HG02870 (cell line): ENCODE measurements around the gene SERPINB5.
"Not testable (repeated sequence)": the region's sequence is repeated elsewhere in the genome, so short reads cannot be mapped to it uniquely, and the experiment has no call there.

Source experiments
- ATAC-seq: cut with Tn5 transposase; IDR thresholded peaks from one replicate; pipeline ENCODE4 v1.9.1; 2021; ENCODE audit warnings: mild to moderate bottlenecking, moderate library complexity; ENCODE audit not compliant: unreplicated experiment

SERPINB5 gene

GRCh38 chr18:63476668-63477067 is at the start of gene SERPINB5:
TSS of gene SERPINB5 (plus strand) at chr18:63476958. CDS start at chr18:63484429, 7,471 bp downstream.
- no peak for ATAC-seq

GRCh38 chr18:63427558-63427957 is 49.2 kb upstream of the SERPINB5 start:
- no peak for ATAC-seq

- ATAC-seq = no peak
Measured at GRCh38 chr18:63430526-63430925, 46.2 kb upstream of the SERPINB5 start.

GRCh38 chr18:63431180-63431579 is 45.6 kb upstream of the SERPINB5 start:
- ATAC-seq = no peak

- ATAC-seq = no peak
Measured at GRCh38 chr18:63433334-63433866, 43.4 kb upstream of the SERPINB5 start.

GRCh38 chr18:63438181-63438580 is 38.6 kb upstream of the SERPINB5 start:
- no peak for ATAC-seq

GRCh38 chr18:63439334-63439733 is 37.4 kb upstream of the SERPINB5 start:
- ATAC-seq = peak; percentile 60

- no peak for ATAC-seq
Measured at GRCh38 chr18:63440219-63440618, 36.5 kb upstream of the SERPINB5 start.

- peak; percentile 70 for ATAC-seq
Measured at GRCh38 chr18:63440881-63441280, 35.9 kb upstream of the SERPINB5 start.

- ATAC-seq = no peak
Measured at GRCh38 chr18:63443829-63444228, 32.9 kb upstream of the SERPINB5 start.

GRCh38 chr18:63444580-63444979 is 32.2 kb upstream of the SERPINB5 start:
- no peak for ATAC-seq

- no peak for ATAC-seq
Measured at GRCh38 chr18:63445037-63445436, 31.7 kb upstream of the SERPINB5 start.

GRCh38 chr18:63446266-63446665 is 30.5 kb upstream of the SERPINB5 start:
- ATAC-seq = no peak

GRCh38 chr18:63447066-63447465 is 29.7 kb upstream of the SERPINB5 start:
- ATAC-seq = no peak

GRCh38 chr18:63449426-63449825 is 27.3 kb upstream of the SERPINB5 start:
- ATAC-seq = no peak

GRCh38 chr18:63451799-63452660 is 24.7 kb upstream of the SERPINB5 start:
- ATAC-seq = no peak

GRCh38 chr18:63452751-63453150 is 24.0 kb upstream of the SERPINB5 start:
- not testable (repeated sequence) for ATAC-seq

GRCh38 chr18:63454497-63454896 is 22.3 kb upstream of the SERPINB5 start:
- no peak for ATAC-seq

- no peak for ATAC-seq
Measured at GRCh38 chr18:63457977-63458376, 18.8 kb upstream of the SERPINB5 start.

- ATAC-seq = no peak
Measured at GRCh38 chr18:63460414-63460813, 16.3 kb upstream of the SERPINB5 start.

GRCh38 chr18:63464434-63464833 is 12.3 kb upstream of the SERPINB5 start:
- no peak for ATAC-seq

GRCh38 chr18:63465059-63465458 is 11.7 kb upstream of the SERPINB5 start:
- no peak for ATAC-seq
